Right ventricle myocardium superior (tissue), 1 donor: ENCODE data around the gene WDR5. TPM values are rescaled to one million over a fixed set of nuclear protein-coding genes. Genes with fewer than 3 reads are reported as not detected.

Experiments
- ATAC-seq: fragments of 200-7000 bp; cut with Tn5 transposase; one replicate; pipeline ENCODE4 v1.9.1; 2020; ENCODE audit warnings: mild to moderate bottlenecking; ENCODE audit not compliant: poor library complexity
- DNase-seq: peaks from one replicate; pipeline ENCODE4 v3.0.0-alpha.2; 2020
- intact Hi-C: fragments of 100-400 bp; cut with DNase I; formaldehyde crosslinking; loops from one replicate; pipeline ENCODE4 v1.11.2; 2022
- total RNA-seq: library from RNA; stranded (reverse); fragmentation: NEBNext Ultra II Directional; extraction: Animal tissue kit (Norgen Biotek cat#: 25700); gene quantifications from one replicate; pipeline ENCODE4 v1.2.1, GENCODE V29; 2021
- donor health status: DM: no; HTN: yes; CAD: no; lungs with severe emphysema.

The WDR5 gene
- total RNA-seq, 1 donor from 2014 or later: 17.5 TPM

GRCh38 chr9:134155812-134156377, 20.0 kb downstream of the WDR5 start:
- DNase-seq: no peak
- intact Hi-C loops: no loop called here
- ATAC-seq: no peak

- no peak for ATAC-seq
- intact Hi-C loops: no loop called here
- DNase-seq: no peak
Observed at GRCh38 chr9:134156564-134157377, 20.9 kb downstream of the WDR5 start.

GRCh38 chr9:134157378-134157885, 21.6 kb downstream of the WDR5 start:
- ATAC-seq (no peak), DNase-seq (no peak)
- intact Hi-C loops: no loop called here

GRCh38 chr9:134158242-134158641, 22.4 kb downstream of the WDR5 start:
- DNase-seq (no peak), ATAC-seq (no peak)
- intact Hi-C loops: no loop called here

GRCh38 chr9:134158753-134159392, 23.0 kb downstream of the WDR5 start:
- ATAC-seq (no peak), DNase-seq (no peak)
- intact Hi-C loops: no loop called here

- no peak for ATAC-seq
- no peak for DNase-seq
- intact Hi-C loops: no loop called here
Observed at GRCh38 chr9:134159566-134160245, 23.8 kb downstream of the WDR5 start.

GRCh38 chr9:134161647-134162046, 25.8 kb downstream of the WDR5 start:
- DNase-seq: no peak
- ATAC-seq: no peak
- intact Hi-C loops: no loop called here

GRCh38 chr9:134162212-134162775, 26.4 kb downstream of the WDR5 start:
- DNase-seq (no peak), ATAC-seq (no peak)
- intact Hi-C loops: no loop called here

GRCh38 chr9:134162926-134163370, 27.1 kb downstream of the WDR5 start:
- DNase-seq (no peak), ATAC-seq (no peak)
- intact Hi-C loops: no loop called here

GRCh38 chr9:134163371-134164196, 27.7 kb downstream of the WDR5 start:
- intact Hi-C loops: no loop called here
- no peak for ATAC-seq

GRCh38 chr9:134164879-134165278, 29.0 kb downstream of the WDR5 start:
- ATAC-seq: no peak
- DNase-seq: no peak
- intact Hi-C loops: loop anchor here (5.0 kb wide), 1 partner anchor 162 kb away; the partner anchor contains the start of gene RXRA

More at GRCh38 chr9:134163371-134164196, 27.7 kb downstream of the WDR5 start:
- peak; percentile 85 for DNase-seq

GRCh38 chr9:134165357-134166315, 29.8 kb downstream of the WDR5 start:
- ATAC-seq (no peak), DNase-seq (peak; percentile 70)
- intact Hi-C loops: loop anchor here (5.0 kb wide), 1 partner anchor 162 kb away; the partner anchor contains the start of gene RXRA

- peak; percentile 40 for DNase-seq
- intact Hi-C loops: loop anchor here (5.0 kb wide), 1 partner anchor 161 kb away; the partner anchor contains the start of gene RXRA
- ATAC-seq: no peak
Observed at GRCh38 chr9:134166374-134166773, 30.5 kb downstream of the WDR5 start.

- DNase-seq (peak; percentile 39), ATAC-seq (no peak)
- intact Hi-C loops: loop anchor here (5.0 kb wide), 1 partner anchor 160 kb away; the partner anchor contains the start of gene RXRA
Observed at GRCh38 chr9:134167530-134167931, 31.6 kb downstream of the WDR5 start.

- DNase-seq (no peak), ATAC-seq (no peak)
- intact Hi-C loops: loop anchor here (5.0 kb wide), 1 partner anchor 158 kb away; the partner anchor contains the start of gene RXRA
Observed at GRCh38 chr9:134168757-134169550, 33.1 kb downstream of the WDR5 start.
